ENCODE measurements around the gene CFAP410. TPM values are rescaled to one million over a fixed set of nuclear protein-coding genes. Genes with fewer than 3 reads are reported as not detected.

Gene CFAP410
- total and polyA plus RNA-seq, 2 of the 4 experiments (the other 2 are of a cell fraction), result 3.8 to 10.3 TPM

- 72% methylated on average over 5 of the region's 18 CpGs; no CpG with 5 or more reads in 1 of the 2 experiments for WGBS, 2 experiments (ENCODE audit: extremely low coverage in 2 of 2, insufficient read length in 1 of 2)
- Histone ChIP-seq H3K9ac (ENCODE audit: low read depth, low read length) (no peak overlapping the region), H3K23ac (ENCODE audit: low read depth, low read length) (no peak overlapping the region), H2BK5ac (ENCODE audit: low read depth, low read length, poor library complexity, severe bottlenecking) (no peak overlapping the region), H3K4me1 (ENCODE audit: control insufficient read depth, insufficient read depth, low read length) (no peaks in the 10 kb centered on the region), H3K27ac (ENCODE audit: insufficient read depth, low read length) (no peak overlapping the region), H3K27me3 (ENCODE audit: control insufficient read depth, insufficient read depth, low read length) (peaks cover 3% of the 10 kb centered on the region; the same call in 1 of the 2 replicates), H2AK5ac (ENCODE audit: low read depth, low read length) (no peak overlapping the region), H2BK20ac (ENCODE audit: low read depth, low read length) (no peak overlapping the region), H3K36me3 (ENCODE audit: control insufficient read depth, insufficient read depth, low read length) (no peaks in the 10 kb centered on the region), H4K91ac (ENCODE audit: insufficient read depth, low read depth, low read length) (no peak overlapping the region), H4K8ac (ENCODE audit: low read depth in 2 of 2, low read length in 2 of 2) (no peak overlapping the region), H4K5ac (ENCODE audit: low read depth, low read length) (no peak overlapping the region), H3K14ac (replicated peaks; ENCODE audit: low read depth, low read length) (no peak overlapping the region), H2BK120ac (ENCODE audit: low read depth, low read length) (no peak overlapping the region), H3K4me2 (ENCODE audit: low read depth, low read length) (no peak overlapping the region), H3K79me1 (ENCODE audit: low read depth in 1 of 2, low read length in 2 of 2) (no peaks in the 10 kb centered on the region), H3K56ac (ENCODE audit: extremely low read depth, insufficient read depth, low read length) (no peak overlapping the region), H3K4me3 (ENCODE audit: insufficient read depth, low read depth, low read length) (no peak overlapping the region), H4K20me1 (ENCODE audit: insufficient read depth, low read length) (no peaks in the 10 kb centered on the region), H3K9me3 (ENCODE audit: control insufficient read depth, insufficient read depth, low read length) (peaks cover 4% of the 10 kb centered on the region), H2AFZ (replicated peaks; ENCODE audit: low read length, poor library complexity) (no peak overlapping the region), H2AK9ac (replicated peaks; ENCODE audit: low read depth, low read length, poor library complexity) (no peak overlapping the region), H3K18ac (ENCODE audit: low read depth, low read length) (no peak overlapping the region), H3K9me1 (ENCODE audit: insufficient read depth, low read length) (no peaks in the 10 kb centered on the region), H3K4ac (ENCODE audit: low read depth, low read length) (no peak overlapping the region), H2BK15ac (ENCODE audit: low read depth, low read length) (no peak overlapping the region)
- ChIA-PET POLR2A (ENCODE audit: unreplicated experiment) (no interaction called here), CTCF (no interaction called here)
- ATAC-seq (ENCODE audit: low read depth) (no peak), DNase-seq (no peak)
- dilution Hi-C loops (cut with HindIII; ENCODE audit: low sequenced_read_pairs, unreplicated experiment) (no loop called here), in situ Hi-C loops (cut with MboI; ENCODE audit: low sequenced_read_pairs) (no loop called here), intact Hi-C loops (cut with micrococcal nuclease) (no loop called here)
- TF ChIP-seq RAD21 (IDR thresholded peaks at IDR 0.05; ENCODE audit: low read length), result no peak
- TF ChIP-seq CEBPB (IDR thresholded peaks at IDR 0.05; ENCODE audit: low read depth, low read length), result no peak
- TF ChIP-seq ELK1 (IDR thresholded peaks at IDR 0.05; ENCODE audit: borderline replicate concordance, low read depth, low read length), result no peak
- no peak for TF ChIP-seq MXI1 (IDR thresholded peaks at IDR 0.05; ENCODE audit: borderline replicate concordance, low read depth, low read length)
- TF ChIP-seq RFX5 (IDR thresholded peaks at IDR 0.05; ENCODE audit: low read depth, low read length), result no peak
- TF ChIP-seq SMC3 (IDR thresholded peaks at IDR 0.05; ENCODE audit: low read depth, low read length), result no peak
- no peak for TF ChIP-seq POLR2A (IDR thresholded peaks at IDR 0.05; ENCODE audit: low read depth, low read length)
- no peak for TF ChIP-seq BHLHE40 (IDR thresholded peaks at IDR 0.05; ENCODE audit: low read depth, low read length)
- no peak for TF ChIP-seq USF2 (IDR thresholded peaks at IDR 0.05; ENCODE audit: low read depth, low read length)
- no peak for TF ChIP-seq CTCF (conservative IDR thresholded peaks at IDR 0.05; ENCODE audit: low read depth, low read length)
- no peak for TF ChIP-seq NFE2L2 (IDR thresholded peaks at IDR 0.05; ENCODE audit: low read depth, low read length)
- TF ChIP-seq FOS (IDR thresholded peaks at IDR 0.05; ENCODE audit: low read depth, low read length), result no peak
- no peak for TF ChIP-seq MAZ (IDR thresholded peaks at IDR 0.05; ENCODE audit: borderline replicate concordance, low read depth, low read length)
- no peak for TF ChIP-seq RCOR1 (IDR thresholded peaks at IDR 0.05; ENCODE audit: insufficient replicate concordance, low read length)
- TF ChIP-seq MAFK (IDR thresholded peaks at IDR 0.05; ENCODE audit: low read depth, low read length), result no peak
- no peak for TF ChIP-seq CHD1 (IDR thresholded peaks at IDR 0.05; ENCODE audit: low read depth, low read length)
- no TSS peak for BruUV-seq (replicated peaks)
Observed at GRCh38 chr21:44365251-44365966, 26.2 kb upstream of the CFAP410 start.
